Measurements from ENCODE around the gene FBXW7. TPM values are rescaled to one million over a fixed set of nuclear protein-coding genes. Genes with fewer than 3 reads are reported as not detected.

The FBXW7 gene
- total and polyA plus RNA-seq, 2 of the 8 experiments (the other 6 are each of a cell fraction or from before 2014, with no cell fraction given): 6.0 to 26.7 TPM

DNA sequence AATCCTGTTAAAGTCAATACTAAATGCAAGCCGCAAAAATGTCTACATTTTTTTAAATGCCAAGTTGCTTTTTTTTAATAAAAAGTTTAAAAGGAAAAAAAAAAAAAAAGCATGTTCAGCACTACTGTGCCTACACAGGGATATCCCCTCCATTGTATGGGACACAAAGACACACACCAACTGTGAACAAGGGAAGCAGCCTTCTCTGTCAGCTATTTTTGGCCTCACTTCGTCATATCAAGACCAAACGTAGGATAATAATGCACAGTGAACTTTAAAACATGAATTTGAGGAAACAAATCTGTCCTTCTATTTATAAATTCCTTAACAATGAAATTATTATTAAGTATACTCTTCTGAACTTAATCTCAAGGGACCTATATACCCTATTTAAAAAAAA is 4.4 kb downstream of the FBXW7 start:
- H2AFZ ChIP-seq (ENCODE audit: low read length): no peak overlapping the region
- H2BK12ac ChIP-seq (ENCODE audit: low read depth, low read length): no peak overlapping the region
- no peaks in the 10 kb centered on the region; the same call in 1 of the 2 replicates for H3K23me2 ChIP-seq (ENCODE audit: low read depth, low read length)
- H2BK120ac ChIP-seq (replicated peaks; ENCODE audit: low read depth, low read length): no peak overlapping the region
- no peak overlapping the region for H4K91ac ChIP-seq (replicated peaks; ENCODE audit: insufficient read length, low read length)
- ChIA-PET CTCF (ENCODE audit: partially characterized antibody) (interaction anchor here (0.6 to 1.8 kb wide), 7 partner anchors 8 to 1828 kb away, joined by 3 to 6 read pairs (median 3); no protein-coding TSS in a partner anchor), POLR2A (ENCODE audit: partially characterized antibody) (no interaction called here)
- FAIRE-seq (no peak), DNase-seq (ENCODE audit: low read depth in 1 of 2, low spot score in 2 of 2) (no peak)
- H3K4me3 ChIP-seq (ENCODE audit: extremely low read depth in 1 of 4, insufficient read depth in 2 of 4, low read depth in 3 of 4, low read length in 4 of 4): no peak overlapping the region
- no peaks in the 10 kb centered on the region for H3K9me3 ChIP-seq (ENCODE audit: insufficient read depth in 2 of 2, low read depth in 1 of 2, low read length in 1 of 2)
- H3K56ac ChIP-seq (replicated peaks; ENCODE audit: insufficient read length, low read depth, low read length): no peak overlapping the region
- H3K4ac ChIP-seq (replicated peaks; ENCODE audit: insufficient read length, low read depth, low read length): no peak overlapping the region
- H4K5ac ChIP-seq (ENCODE audit: insufficient read length, low read depth, low read length): no peak overlapping the region
- H2AK5ac ChIP-seq (ENCODE audit: low read depth, low read length): no peak overlapping the region
- H2BK15ac ChIP-seq (ENCODE audit: low read length): no peak overlapping the region
- H3K27ac ChIP-seq (ENCODE audit: low read depth, low read length): no peak overlapping the region
- H2BK20ac ChIP-seq (ENCODE audit: low read length): no peak overlapping the region
- no peaks in the 10 kb centered on the region for H3K27me3 ChIP-seq (replicated peaks in 1 of 4; ENCODE audit: control insufficient read depth in 3 of 4, extremely low read depth in 1 of 4, insufficient read depth in 3 of 4, low read length in 3 of 4)
- no peak overlapping the region for H3K14ac ChIP-seq (ENCODE audit: insufficient read length)
- H4K20me1 ChIP-seq (replicated peaks in 1 of 2; ENCODE audit: control insufficient read depth in 1 of 2, insufficient read depth in 2 of 2, low read length in 2 of 2): peaks cover 11% of the 10 kb centered on the region in 2 experiments
- H4K8ac ChIP-seq (ENCODE audit: extremely low read depth, insufficient read depth, low read length): no peak overlapping the region
- no peak overlapping the region for H3K9ac ChIP-seq (replicated peaks in 1 of 4; ENCODE audit: extremely low read depth in 1 of 4, low read depth in 3 of 4, low read length in 3 of 4)
- no peaks in the 10 kb centered on the region; a peak in 1 of 7 replicates for H3K4me1 ChIP-seq (replicated peaks in 1 of 4; ENCODE audit: control insufficient read depth in 3 of 4, insufficient read depth in 4 of 4, low read length in 3 of 4)
- no peak overlapping the region for H3K23ac ChIP-seq (ENCODE audit: insufficient read length)
- no peak overlapping the region for H3K4me2 ChIP-seq (ENCODE audit: insufficient read depth in 1 of 2, low read depth in 2 of 2, low read length in 2 of 2)
- peaks cover 0 to 81% of the 10 kb centered on the region in 2 experiments; a peak in 3 of 4 replicates for H3K79me2 ChIP-seq (ENCODE audit: control insufficient read depth in 1 of 2, insufficient read depth in 2 of 2, low read length in 2 of 2)
- H2BK5ac ChIP-seq (ENCODE audit: low read depth, low read length): no peak overlapping the region
- 93% methylated on average over 3 of the region's 3 CpGs; no CpG with 5 or more reads in 1 of the 2 experiments for WGBS, 2 experiments (ENCODE audit: extremely low coverage in 1 of 2, insufficient coverage in 1 of 2, insufficient read length in 1 of 2, insufficient replicate concordance in 2 of 2, low coverage in 1 of 2, low lambda C conversion rate in 2 of 2, missing lambda C conversion rate in 1 of 2)
- no peak for TF ChIP-seq HDAC6 (IDR thresholded peaks at IDR 0.05; ENCODE audit: low read depth, low read length)
- no peak for TF ChIP-seq CBX5 (IDR thresholded peaks at IDR 0.05; ENCODE audit: low read depth, low read length)
- TF ChIP-seq CHD1 (IDR thresholded peaks at IDR 0.05; ENCODE audit: low read depth, low read length): no peak
- TF ChIP-seq, protein P1, sequence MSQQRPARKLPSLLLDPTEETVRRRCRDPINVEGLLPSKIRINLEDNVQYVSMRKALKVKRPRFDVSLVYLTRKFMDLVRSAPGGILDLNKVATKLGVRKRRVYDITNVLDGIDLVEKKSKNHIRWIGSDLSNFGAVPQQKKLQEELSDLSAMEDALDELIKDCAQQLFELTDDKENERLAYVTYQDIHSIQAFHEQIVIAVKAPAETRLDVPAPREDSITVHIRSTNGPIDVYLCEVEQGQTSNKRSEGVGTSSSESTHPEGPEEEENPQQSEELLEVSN (IDR thresholded peaks at IDR 0.05): no peak
- peaks cover 0 to 3% (median 0%) of the 10 kb centered on the region in 4 experiments; a peak in 1 of 8 replicates for H3K36me3 ChIP-seq (ENCODE audit: control insufficient read depth in 2 of 4, insufficient read depth in 4 of 4, low read length in 3 of 4)
- H3K79me1 ChIP-seq (ENCODE audit: low read depth, low read length): peaks cover 2% of the 10 kb centered on the region; the same call in 1 of the 2 replicates
- no peak overlapping the region for H3K18ac ChIP-seq (ENCODE audit: extremely low read depth, low read length)
